Neural progenitor cell (in vitro differentiated cells): Measurements from ENCODE around the gene ULK4.

Experiments
- EZH2 ChIP-seq: fragments of 200-600 bp; sonication (generic); IDR thresholded peaks from 2 replicates; pipeline ENCODE4 v1.6.1; 2017; ENCODE audit warnings: antibody characterized with exemption, mild to moderate bottlenecking, moderate library complexity
- EZH2phosphoT487 ChIP-seq: fragments of 200-600 bp; sonication (generic); IDR thresholded peaks from 2 replicates; pipeline ENCODE4 v1.6.1; 2017; ENCODE audit warnings: antibody characterized with exemption
- TF ChIP-seq, protein P1 (sequence below): fragments of 200-600 bp; sonication (generic); IDR thresholded peaks from 2 replicates; pipeline ENCODE4 v1.5.1; 2017; ENCODE audit warnings: antibody characterized with exemption, mild to moderate bottlenecking

DNA sequence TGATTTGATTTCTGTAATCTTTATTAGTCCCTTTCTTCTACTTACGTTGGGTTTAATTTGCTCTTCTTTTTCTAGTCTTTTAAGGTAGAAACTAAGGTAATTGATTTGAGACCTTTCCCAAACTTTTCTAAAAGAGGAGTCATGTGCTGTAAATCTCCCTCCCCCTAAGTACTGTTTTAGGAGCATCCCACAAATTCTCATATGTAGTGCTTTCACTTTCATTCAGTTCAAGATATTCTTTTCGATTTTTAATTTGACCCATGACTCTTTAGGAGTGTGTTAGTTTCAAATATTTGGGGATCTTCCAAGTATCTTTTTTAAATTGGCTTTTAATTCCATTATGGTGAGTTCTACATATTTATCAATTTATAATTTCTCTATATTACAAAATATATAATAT lies 520.8 kb downstream of the ULK4 start:
- TF ChIP-seq, protein P1, sequence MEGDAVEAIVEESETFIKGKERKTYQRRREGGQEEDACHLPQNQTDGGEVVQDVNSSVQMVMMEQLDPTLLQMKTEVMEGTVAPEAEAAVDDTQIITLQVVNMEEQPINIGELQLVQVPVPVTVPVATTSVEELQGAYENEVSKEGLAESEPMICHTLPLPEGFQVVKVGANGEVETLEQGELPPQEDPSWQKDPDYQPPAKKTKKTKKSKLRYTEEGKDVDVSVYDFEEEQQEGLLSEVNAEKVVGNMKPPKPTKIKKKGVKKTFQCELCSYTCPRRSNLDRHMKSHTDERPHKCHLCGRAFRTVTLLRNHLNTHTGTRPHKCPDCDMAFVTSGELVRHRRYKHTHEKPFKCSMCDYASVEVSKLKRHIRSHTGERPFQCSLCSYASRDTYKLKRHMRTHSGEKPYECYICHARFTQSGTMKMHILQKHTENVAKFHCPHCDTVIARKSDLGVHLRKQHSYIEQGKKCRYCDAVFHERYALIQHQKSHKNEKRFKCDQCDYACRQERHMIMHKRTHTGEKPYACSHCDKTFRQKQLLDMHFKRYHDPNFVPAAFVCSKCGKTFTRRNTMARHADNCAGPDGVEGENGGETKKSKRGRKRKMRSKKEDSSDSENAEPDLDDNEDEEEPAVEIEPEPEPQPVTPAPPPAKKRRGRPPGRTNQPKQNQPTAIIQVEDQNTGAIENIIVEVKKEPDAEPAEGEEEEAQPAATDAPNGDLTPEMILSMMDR: no peak
- TF ChIP-seq EZH2 (no peak), EZH2phosphoT487 (no peak)
